ENCODE measurements around the gene NAT14. TPM values are rescaled to one million over a fixed set of nuclear protein-coding genes. Genes with fewer than 3 reads are reported as not detected.

NAT14 gene
- total RNA-seq, 2 donors from 2014 or later = 7.1 to 12.3 TPM

- H3K4me3 Mint-ChIP-seq = no peak overlapping the region
- no peaks in the 10 kb centered on the region for H3K36me3 Mint-ChIP-seq (ENCODE audit: low read depth)
- no peaks in the 10 kb centered on the region for H3K27me3 Mint-ChIP-seq
- H3K27ac Mint-ChIP-seq = no peak overlapping the region
- H3K9me3 Mint-ChIP-seq = no peaks in the 10 kb centered on the region
- H3K4me1 Mint-ChIP-seq = no peaks in the 10 kb centered on the region
- ATAC-seq (replicated peaks) = no peak
These were observed 50.4 kb downstream of the NAT14 start for GRCh38 chr19:55535173-55535964.

GRCh38 chr19:55535965-55536350, 51.0 kb downstream of the NAT14 start:
- no peaks in the 10 kb centered on the region for H3K4me1 Mint-ChIP-seq
- H3K27me3 Mint-ChIP-seq = no peaks in the 10 kb centered on the region
- H3K36me3 Mint-ChIP-seq (ENCODE audit: low read depth) = no peaks in the 10 kb centered on the region
- no peak overlapping the region for H3K4me3 Mint-ChIP-seq
- no peaks in the 10 kb centered on the region for H3K9me3 Mint-ChIP-seq
- ATAC-seq (replicated peaks) = no peak
- no peak overlapping the region for H3K27ac Mint-ChIP-seq

GRCh38 chr19:55536366-55536765, 51.4 kb downstream of the NAT14 start:
- Mint-ChIP-seq H3K4me1 (no peaks in the 10 kb centered on the region), H3K27me3 (no peaks in the 10 kb centered on the region), H3K9me3 (no peaks in the 10 kb centered on the region), H3K4me3 (no peak overlapping the region), H3K27ac (no peak overlapping the region), H3K36me3 (ENCODE audit: low read depth) (no peaks in the 10 kb centered on the region)
- ATAC-seq (replicated peaks) = no peak

Other genes with a start within 250 kb of the NAT14 start
- gene PPP6R1, start 226.2 kb upstream of the NAT14 start, total RNA-seq = 100 to 1,000 TPM; 156 to 319 TPM
- gene HSPBP1, start 205.1 kb upstream of the NAT14 start, total RNA-seq = 10 to 100 TPM; 20.8 to 56.6 TPM
- gene BRSK1, start 201.2 kb upstream of the NAT14 start, total RNA-seq = 10 to 100 TPM in 1 of 2 donors, 1 to 10 TPM in 1; 6.3 to 13.7 TPM
- gene TMEM150B, start 159.8 kb upstream of the NAT14 start, total RNA-seq = under 1 TPM; 0.39 to 0.56 TPM
- gene KMT5C, start 145.3 kb upstream of the NAT14 start, total RNA-seq = 10 to 100 TPM; 15.6 to 25.3 TPM
- gene COX6B2, start 130.5 kb upstream of the NAT14 start, total RNA-seq = under 1 TPM; 0.15 to 0.50 TPM
- gene GARIN5B, start 121.9 kb upstream of the NAT14 start, total RNA-seq = not detected
- gene IL11, start 114.7 kb upstream of the NAT14 start, total RNA-seq = under 1 TPM; 0.15 to 0.95 TPM
- gene TMEM190, start 108.4 kb upstream of the NAT14 start, total RNA-seq = not detected
- gene TMEM238, start 100.9 kb upstream of the NAT14 start, total RNA-seq = 10 to 100 TPM in 1 of 2 donors, 1 to 10 TPM in 1; 7.2 to 11.5 TPM
- gene RPL28, start 99.3 kb upstream of the NAT14 start, total RNA-seq = 1,000 to 10,000 TPM; 2,155 to 2,438 TPM
- gene UBE2S, start 77.4 kb upstream of the NAT14 start, total RNA-seq = 100 to 1,000 TPM; 183 to 343 TPM
- under 1 TPM in 1 of 2 donors, not detected in 1; 0.11 TPM for gene SHISA7, start 41.9 kb upstream of the NAT14 start, total RNA-seq
- gene ISOC2, start 23.5 kb upstream of the NAT14 start, total RNA-seq = 10 to 100 TPM; 21.2 to 39.5 TPM
- gene C19orf85, start 20.4 kb upstream of the NAT14 start, total RNA-seq = not detected
- gene ZNF628, start 8.6 kb upstream of the NAT14 start, total RNA-seq = 10 to 100 TPM; 11.1 to 11.3 TPM
- gene SSC5D, start 3.2 kb downstream of the NAT14 start, total RNA-seq = under 1 TPM; 0.41 to 0.69 TPM
- not detected for gene SBK2, start 51.9 kb downstream of the NAT14 start, total RNA-seq
- gene SBK3, start 60.4 kb downstream of the NAT14 start, total RNA-seq = not detected
- gene ZNF579, start 95.7 kb downstream of the NAT14 start, total RNA-seq = 1 to 10 TPM; 4.7 to 6.5 TPM
- gene FIZ1, start 114.3 kb downstream of the NAT14 start, total RNA-seq = 10 to 100 TPM in 1 of 2 donors, 1 to 10 TPM in 1; 8.7 to 12.9 TPM
- gene ZNF524, start 115.1 kb downstream of the NAT14 start, total RNA-seq = 10 to 100 TPM; 20.1 to 25.3 TPM
- gene ZNF865, start 120.5 kb downstream of the NAT14 start, total RNA-seq = 10 to 100 TPM; 11.9 to 13.2 TPM
- 1 to 10 TPM; 4.6 to 5.3 TPM for gene ZNF784, start 139.4 kb downstream of the NAT14 start, total RNA-seq
- gene ZNF580, start 155.8 kb downstream of the NAT14 start, total RNA-seq = 10 to 100 TPM; 21.9 to 22.2 TPM
- 10 to 100 TPM; 26.4 to 35.6 TPM for gene ZNF581, start 158.5 kb downstream of the NAT14 start, total RNA-seq
- gene CCDC106, start 163.0 kb downstream of the NAT14 start, total RNA-seq = 1 to 10 TPM; 2.4 to 2.6 TPM
- 100 to 1,000 TPM; 254 to 333 TPM for gene U2AF2, start 169.8 kb downstream of the NAT14 start, total RNA-seq
- 10 to 100 TPM; 29.2 to 45.1 TPM for gene EPN1, start 190.0 kb downstream of the NAT14 start, total RNA-seq

All from activated T-helper 17 cell treated with anti-CD3 and anti-CD28 coated beads, Interleukin-2, amount 50 U/mL, for 72 hours (primary cell).